Erythroblast (primary cell): ENCODE data around the gene REELD1.
A peak's percentile ranks its signal among the peaks of the same experiment; 100 is the strongest.

Experiments used
- DNase-seq, 2 experiments: peaks; one replicate each; lab custom pipeline; 2025; lab: John Stamatoyannopoulos, UW
- GATA1 ChIP-seq: IDR thresholded peaks from 2 replicates; pipeline ENCODE4 v1.6.1; 2011; ENCODE audit warnings: low read depth, mild to moderate bottlenecking, control low read depth, low read length, moderate library complexity
- POLR2A ChIP-seq: IDR thresholded peaks from 2 replicates; pipeline ENCODE4 v1.6.1; 2011; ENCODE audit warnings: mild to moderate bottlenecking, low read length

Gene REELD1

GRCh38 chr4:146265950-146266490, 51.7 kb downstream of the REELD1 start:
- no peak for TF ChIP-seq POLR2A
- no peak for TF ChIP-seq GATA1
- DNase-seq, result no peak

GRCh38 chr4:146267826-146268225, 53.5 kb downstream of the REELD1 start:
- no peak for DNase-seq
- no peak for TF ChIP-seq POLR2A
- no peak for TF ChIP-seq GATA1

GRCh38 chr4:146269228-146269653, 54.9 kb downstream of the REELD1 start:
- TF ChIP-seq GATA1 (no peak), POLR2A (no peak)
- no peak for DNase-seq

GRCh38 chr4:146271466-146271865, 57.1 kb downstream of the REELD1 start:
- no peak for TF ChIP-seq GATA1
- TF ChIP-seq POLR2A, result no peak
- no peak for DNase-seq

- no peak for DNase-seq
- TF ChIP-seq POLR2A, result no peak
- TF ChIP-seq GATA1, result no peak
These were observed 59.0 kb downstream of the REELD1 start for GRCh38 chr4:146273204-146273901.

GRCh38 chr4:146274774-146275173, 60.4 kb downstream of the REELD1 start:
- TF ChIP-seq GATA1 (no peak), POLR2A (no peak)
- DNase-seq, result no peak

GRCh38 chr4:146275370-146275769, 61.0 kb downstream of the REELD1 start:
- DNase-seq, result peak; percentile 5
- TF ChIP-seq GATA1 (no peak), POLR2A (no peak)

- no peak for DNase-seq
These were observed 64.6 kb downstream of the REELD1 start for GRCh38 chr4:146278986-146279385.

More at GRCh38 chr4:146278986-146279385, 64.6 kb downstream of the REELD1 start:
- TF ChIP-seq POLR2A, result no peak
- no peak for TF ChIP-seq GATA1
